SJCRH30 (cell line): Measurements from ENCODE around the gene NTN4. TPM values are rescaled to one million over a fixed set of nuclear protein-coding genes. Genes with fewer than 3 reads are reported as not detected.

Source experiments
- DNase-seq, 2 experiments: peaks; one replicate each; pipeline ENCODE4 v3.0.0-alpha.2; 2015 to 2020
- H3K27ac ChIP-seq: fragments of 250-450 bp; sonication (Bioruptor Pico); 2 replicates; pipeline ENCODE4 v1.5.1; 2020; ENCODE audit warnings: mild to moderate bottlenecking, moderate library complexity
- H3K27me3 ChIP-seq: fragments of 250-450 bp; sonication (Bioruptor Pico); 2 replicates; pipeline ENCODE4 v1.5.1; 2020; ENCODE audit warnings: mild to moderate bottlenecking, moderate library complexity
- H3K36me3 ChIP-seq: fragments of 250-450 bp; sonication (Bioruptor Pico); 2 replicates; pipeline ENCODE4 v1.5.1; 2020; ENCODE audit warnings: mild to moderate bottlenecking, moderate library complexity
- H3K4me1 ChIP-seq: fragments of 250-450 bp; sonication (Bioruptor Pico); 2 replicates; pipeline ENCODE4 v1.5.1; 2020; ENCODE audit warnings: mild to moderate bottlenecking, moderate library complexity
- H3K4me3 ChIP-seq: fragments of 250-450 bp; sonication (Bioruptor Pico); 2 replicates; pipeline ENCODE4 v1.5.1; 2020; ENCODE audit warnings: mild to moderate bottlenecking, moderate library complexity
- H3K9me3 ChIP-seq: fragments of 250-450 bp; sonication (Bioruptor Pico); replicated peaks from 2 replicates; pipeline ENCODE4 v1.5.1; 2020; ENCODE audit warnings: mild to moderate bottlenecking, moderate library complexity
- total RNA-seq: library from RNA; depleted of rRNA; stranded (reverse); fragments of >200 nt; shearing (Covaris generic); gene quantifications from 2 replicates; pipeline ENCODE4 v1.2.3, GENCODE V29; 2014

Gene NTN4
- total RNA-seq, 1 experiment from 2014 or later = 2.7 TPM

- H3K4me3 ChIP-seq = no peak overlapping the region
- DNase-seq = no peak
- no peaks in the 10 kb centered on the region for H3K9me3 ChIP-seq
- H3K4me1 ChIP-seq = no peaks in the 10 kb centered on the region
- H3K27me3 ChIP-seq = no peaks in the 10 kb centered on the region
- no peaks in the 10 kb centered on the region for H3K36me3 ChIP-seq
- no peak overlapping the region for H3K27ac ChIP-seq
Measured at GRCh38 chr12:95808146-95808545, 17.6 kb upstream of the NTN4 start.

GRCh38 chr12:95805864-95806671 is 15.5 kb upstream of the NTN4 start:
- H3K9me3 ChIP-seq = no peaks in the 10 kb centered on the region
- H3K4me3 ChIP-seq = no peak overlapping the region
- no peaks in the 10 kb centered on the region for H3K4me1 ChIP-seq
- DNase-seq = no peak
- no peak overlapping the region for H3K27ac ChIP-seq
- no peaks in the 10 kb centered on the region for H3K36me3 ChIP-seq
- no peaks in the 10 kb centered on the region for H3K27me3 ChIP-seq

- Histone ChIP-seq H3K27me3 (no peaks in the 10 kb centered on the region), H3K27ac (no peak overlapping the region), H3K4me3 (no peak overlapping the region), H3K36me3 (no peaks in the 10 kb centered on the region), H3K9me3 (no peaks in the 10 kb centered on the region), H3K4me1 (no peaks in the 10 kb centered on the region)
- no peak for DNase-seq
Measured at GRCh38 chr12:95804291-95804690, 13.7 kb upstream of the NTN4 start.

GRCh38 chr12:95803817-95804216 is 13.3 kb upstream of the NTN4 start:
- H3K27ac ChIP-seq = no peak overlapping the region
- no peak overlapping the region for H3K4me3 ChIP-seq

GRCh38 chr12:95802482-95803270 is 12.1 kb upstream of the NTN4 start:
- no peak for DNase-seq
- H3K36me3 ChIP-seq = no peaks in the 10 kb centered on the region
- H3K4me3 ChIP-seq = no peak overlapping the region
- no peaks in the 10 kb centered on the region for H3K4me1 ChIP-seq
- H3K27ac ChIP-seq = no peak overlapping the region
- H3K27me3 ChIP-seq = no peaks in the 10 kb centered on the region
- no peaks in the 10 kb centered on the region for H3K9me3 ChIP-seq

More at GRCh38 chr12:95803817-95804216, 13.3 kb upstream of the NTN4 start:
- no peaks in the 10 kb centered on the region for H3K4me1 ChIP-seq
- no peaks in the 10 kb centered on the region for H3K36me3 ChIP-seq
- H3K27me3 ChIP-seq = no peaks in the 10 kb centered on the region
- no peaks in the 10 kb centered on the region for H3K9me3 ChIP-seq
- DNase-seq = no peak

GRCh38 chr12:95796982-95797289 is 6.4 kb upstream of the NTN4 start:
- H3K4me1 ChIP-seq = no peaks in the 10 kb centered on the region
- DNase-seq = no peak
- H3K9me3 ChIP-seq = no peaks in the 10 kb centered on the region
- H3K27ac ChIP-seq = no peak overlapping the region
- peaks cover 6% of the 10 kb centered on the region for H3K27me3 ChIP-seq
- no peak overlapping the region for H3K4me3 ChIP-seq
- H3K36me3 ChIP-seq = no peaks in the 10 kb centered on the region

GRCh38 chr12:95796225-95796981 is 5.8 kb upstream of the NTN4 start:
- no peaks in the 10 kb centered on the region for H3K36me3 ChIP-seq

GRCh38 chr12:95790917-95791849 is 619 bp upstream of the NTN4 start:
- no peaks in the 10 kb centered on the region for H3K36me3 ChIP-seq
- H3K27ac ChIP-seq = no peak overlapping the region
- DNase-seq = peak; percentile 38 to 45
- H3K4me1 ChIP-seq = peaks cover 9% of the 10 kb centered on the region
- H3K4me3 ChIP-seq = peak overlapping the region; percentile 71
- H3K27me3 ChIP-seq = peaks cover 16% of the 10 kb centered on the region
- no peaks in the 10 kb centered on the region for H3K9me3 ChIP-seq

More at GRCh38 chr12:95796225-95796981, 5.8 kb upstream of the NTN4 start:
- no peaks in the 10 kb centered on the region for H3K4me1 ChIP-seq
- no peak overlapping the region for H3K4me3 ChIP-seq
- H3K27me3 ChIP-seq = peaks cover 11% of the 10 kb centered on the region
- H3K27ac ChIP-seq = no peak overlapping the region
- no peaks in the 10 kb centered on the region for H3K9me3 ChIP-seq
- no peak for DNase-seq

GRCh38 chr12:95789126-95790032 is 1.2 kb downstream of the NTN4 start:
- peak overlapping the region; percentile 22; the same call in 1 of the 2 replicates for H3K27ac ChIP-seq
- peaks cover 9% of the 10 kb centered on the region for H3K4me1 ChIP-seq
- H3K36me3 ChIP-seq = no peaks in the 10 kb centered on the region
- H3K4me3 ChIP-seq = peak overlapping the region; percentile 71
- H3K27me3 ChIP-seq = peaks cover 13% of the 10 kb centered on the region
- no peaks in the 10 kb centered on the region for H3K9me3 ChIP-seq
- peak in 1 of 2 experiments; percentile 5 for DNase-seq

- H3K4me3 ChIP-seq = no peak overlapping the region
- H3K27me3 ChIP-seq = peaks cover 13% of the 10 kb centered on the region
- no peaks in the 10 kb centered on the region for H3K9me3 ChIP-seq
- no peak overlapping the region for H3K27ac ChIP-seq
- peak in 1 of 2 experiments; percentile 11 for DNase-seq
- no peaks in the 10 kb centered on the region for H3K36me3 ChIP-seq
- peaks cover 9% of the 10 kb centered on the region for H3K4me1 ChIP-seq
Measured at GRCh38 chr12:95788637-95789036, 1.9 kb downstream of the NTN4 start.

- no peak overlapping the region for H3K4me3 ChIP-seq
- H3K4me1 ChIP-seq = peaks cover 9% of the 10 kb centered on the region
- no peaks in the 10 kb centered on the region for H3K9me3 ChIP-seq
Measured at GRCh38 chr12:95787274-95787818, 3.2 kb downstream of the NTN4 start.

GRCh38 chr12:95784915-95785314 is 5.6 kb downstream of the NTN4 start:
- Histone ChIP-seq H3K27me3 (no peaks in the 10 kb centered on the region; the same call in 1 of the 2 replicates), H3K36me3 (no peaks in the 10 kb centered on the region), H3K9me3 (no peaks in the 10 kb centered on the region), H3K27ac (no peak overlapping the region), H3K4me3 (no peak overlapping the region), H3K4me1 (peaks cover 9% of the 10 kb centered on the region)
- DNase-seq = no peak

More at GRCh38 chr12:95787274-95787818, 3.2 kb downstream of the NTN4 start:
- H3K27me3 ChIP-seq = peaks cover 13% of the 10 kb centered on the region
- no peak overlapping the region for H3K27ac ChIP-seq
- no peaks in the 10 kb centered on the region for H3K36me3 ChIP-seq
- no peak for DNase-seq

GRCh38 chr12:95784286-95784685 is 6.3 kb downstream of the NTN4 start:
- no peaks in the 10 kb centered on the region for H3K27me3 ChIP-seq
- H3K9me3 ChIP-seq = no peaks in the 10 kb centered on the region
- H3K4me1 ChIP-seq = peaks cover 9% of the 10 kb centered on the region
- no peak overlapping the region for H3K4me3 ChIP-seq
- no peaks in the 10 kb centered on the region for H3K36me3 ChIP-seq
- no peak for DNase-seq
- H3K27ac ChIP-seq = no peak overlapping the region
